ELF-1 (cell line): ENCODE results near the gene HSFX1.
"Not testable (repeated sequence)": the region's sequence is repeated elsewhere in the genome, so short reads cannot be mapped to it uniquely, and the experiment has no call there.

ENCODE experiments used
- DNase-seq: peaks from one replicate; pipeline ENCODE4 v3.0.0-alpha.2; 2016; ENCODE audit warnings: low read depth, low spot score

Gene HSFX1

GRCh38 chrX:149773768-149774167 lies at the start of gene HSFX1:
Gene HSFX1, plus strand, starts transcription at chrX:149774068. Its CDS starts 614 bp downstream, at chrX:149774682.
- not testable (repeated sequence) for DNase-seq

GRCh38 chrX:149727308-149727707 lies 46.6 kb upstream of the HSFX1 start:
- not testable (repeated sequence) for DNase-seq

- not testable (repeated sequence) for DNase-seq
Observed at GRCh38 chrX:149742269-149742668, 31.6 kb upstream of the HSFX1 start.

GRCh38 chrX:149746390-149747007 lies 27.4 kb upstream of the HSFX1 start:
- not testable (repeated sequence) for DNase-seq

- no peak for DNase-seq
Observed at GRCh38 chrX:149757206-149758067, 16.4 kb upstream of the HSFX1 start.

- no peak for DNase-seq
Observed at GRCh38 chrX:149758068-149758714, 15.7 kb upstream of the HSFX1 start.

- DNase-seq, result not testable (repeated sequence)
Observed at GRCh38 chrX:149758715-149759078, 15.2 kb upstream of the HSFX1 start.

GRCh38 chrX:149759824-149760223 lies 14.0 kb upstream of the HSFX1 start:
- no peak for DNase-seq

GRCh38 chrX:149760965-149761364 lies 12.9 kb upstream of the HSFX1 start:
- DNase-seq, result no peak

GRCh38 chrX:149761858-149762674 lies 11.8 kb upstream of the HSFX1 start:
- not testable (repeated sequence) for DNase-seq

GRCh38 chrX:149762696-149763614 lies 10.9 kb upstream of the HSFX1 start:
- DNase-seq, result no peak

- DNase-seq, result not testable (repeated sequence)
Observed at GRCh38 chrX:149770344-149770743, 3.5 kb upstream of the HSFX1 start.

GRCh38 chrX:149773026-149773425 lies 842 bp upstream of the HSFX1 start:
- DNase-seq, result not testable (repeated sequence)

- DNase-seq, result not testable (repeated sequence)
Observed at GRCh38 chrX:149777999-149778398, 4.1 kb downstream of the HSFX1 start.

GRCh38 chrX:149781727-149782126 lies 7.9 kb downstream of the HSFX1 start, which contains the start of gene MAGEA9:
Gene MAGEA9, plus strand, starts transcription at chrX:149781930. Its CDS starts 4,281 bp downstream, at chrX:149786211.
- not testable (repeated sequence) for DNase-seq

- not testable (repeated sequence) for DNase-seq
Observed at GRCh38 chrX:149795531-149795930, 21.7 kb downstream of the HSFX1 start.

GRCh38 chrX:149799095-149799714 lies 25.3 kb downstream of the HSFX1 start:
- no peak for DNase-seq

GRCh38 chrX:149799938-149800337 lies 26.1 kb downstream of the HSFX1 start:
- no peak for DNase-seq

GRCh38 chrX:149803458-149804062 lies 29.7 kb downstream of the HSFX1 start:
- DNase-seq, result no peak
